Posterior cingulate gyrus (tissue), 11 donors: ENCODE results near the gene ARMS2.
A peak's percentile ranks its signal among the peaks of the same experiment; 100 is the strongest.

Source experiments
- DNase-seq, 10 donors: peaks; one replicate each; pipeline versions ENCODE4 v3.0.0 to v3.0.0-alpha.2; 2020 to 2021; ENCODE audit warnings: mixed read lengths in 3 of 10
- intact Hi-C: fragments of 100-400 bp; cut with DNase I; formaldehyde crosslinking; loops from one replicate; pipeline ENCODE4 v1.15.1; 2023

ARMS2 gene

GRCh38 chr10:122468307-122468925 lies 14.0 kb downstream of the ARMS2 start:
- DNase-seq = no peak
- intact Hi-C loops = loop anchor here (10.0 kb wide), 1 partner anchor 94 kb away; the partner anchor contains the start of gene PLEKHA1

- intact Hi-C loops = loop anchor here (10.0 kb wide), 1 partner anchor 94 kb away; the partner anchor contains the start of gene PLEKHA1
- DNase-seq = peak in 2 of 10 donors; percentile 82 to 92
Measured at GRCh38 chr10:122468926-122469781, 14.7 kb downstream of the ARMS2 start.

GRCh38 chr10:122469848-122470247 lies 15.4 kb downstream of the ARMS2 start:
- intact Hi-C loops = loop anchor here (10.0 kb wide), 1 partner anchor 95 kb away; the partner anchor contains the start of gene PLEKHA1
- no peak for DNase-seq

- DNase-seq = peak in 1 of 10 donors; percentile 28
- intact Hi-C loops = no loop called here
Measured at GRCh38 chr10:122471531-122472177, 17.2 kb downstream of the ARMS2 start.

GRCh38 chr10:122473116-122473515 lies 18.7 kb downstream of the ARMS2 start:
- peak in 1 of 10 donors; percentile 57 for DNase-seq
- intact Hi-C loops = no loop called here

GRCh38 chr10:122474131-122474818 lies 19.8 kb downstream of the ARMS2 start:
- intact Hi-C loops = no loop called here
- peak in 2 of 10 donors; percentile 84 to 86 for DNase-seq

GRCh38 chr10:122475100-122475499 lies 20.6 kb downstream of the ARMS2 start:
- intact Hi-C loops = no loop called here
- peak in 8 of 10 donors; percentile 61 to 94 (median 73) for DNase-seq

GRCh38 chr10:122475591-122476332 lies 21.3 kb downstream of the ARMS2 start:
- DNase-seq = peak in 2 of 10 donors; percentile 83 to 84
- intact Hi-C loops = no loop called here

- DNase-seq = peak in 2 of 10 donors; percentile 61 to 77
Measured at GRCh38 chr10:122476333-122476695, 21.9 kb downstream of the ARMS2 start.

GRCh38 chr10:122477436-122477835 lies 23.0 kb downstream of the ARMS2 start:
- peak in 2 of 10 donors; percentile 64 to 65 for DNase-seq
- intact Hi-C loops = no loop called here

More at GRCh38 chr10:122476333-122476695, 21.9 kb downstream of the ARMS2 start:
- intact Hi-C loops = no loop called here

GRCh38 chr10:122478971-122479370 lies 24.5 kb downstream of the ARMS2 start:
- peak in 3 of 10 donors; percentile 50 to 87 (median 85) for DNase-seq
- intact Hi-C loops = no loop called here

GRCh38 chr10:122480146-122480833 lies 25.8 kb downstream of the ARMS2 start:
- intact Hi-C loops = no loop called here
- peak in 2 of 10 donors; percentile 65 to 76 for DNase-seq

GRCh38 chr10:122481296-122482056 lies 27.0 kb downstream of the ARMS2 start:
- DNase-seq = peak in 3 of 10 donors; percentile 9 to 74 (median 49)
- intact Hi-C loops = no loop called here

GRCh38 chr10:122484276-122485060 lies 30.0 kb downstream of the ARMS2 start:
- intact Hi-C loops = no loop called here
- peak in 3 of 10 donors; percentile 20 to 70 (median 48) for DNase-seq

GRCh38 chr10:122485670-122486069 lies 31.2 kb downstream of the ARMS2 start:
- intact Hi-C loops = no loop called here
- peak in 4 of 10 donors; percentile 36 to 89 (median 46) for DNase-seq

GRCh38 chr10:122486406-122487080 lies 32.1 kb downstream of the ARMS2 start:
- peak in 3 of 10 donors; percentile 19 to 76 (median 59) for DNase-seq
- intact Hi-C loops = no loop called here
